ENCODE measurements around the gene ZSWIM5.
A peak's percentile ranks its signal among the peaks of the same experiment; 100 is the strongest.
"Not testable (repeated sequence)": the region's sequence is repeated elsewhere in the genome, so short reads cannot be mapped to it uniquely, and the experiment has no call there.

ZSWIM5 gene

GRCh38 chr1:45079533-45079932, 126.9 kb downstream of the ZSWIM5 start:
- no peak for DNase-seq

- not testable (repeated sequence) for DNase-seq
These were observed 129.4 kb downstream of the ZSWIM5 start for GRCh38 chr1:45076959-45077358.

GRCh38 chr1:45071567-45071966, 134.8 kb downstream of the ZSWIM5 start:
- DNase-seq, result no peak

GRCh38 chr1:45067806-45068205, 138.6 kb downstream of the ZSWIM5 start:
- DNase-seq, result no peak

- DNase-seq, result no peak
These were observed 141.3 kb downstream of the ZSWIM5 start for GRCh38 chr1:45065083-45065482.

GRCh38 chr1:45062463-45062862, 143.9 kb downstream of the ZSWIM5 start:
- DNase-seq, result not testable (repeated sequence)

GRCh38 chr1:45059829-45060228, 146.6 kb downstream of the ZSWIM5 start:
- no peak for DNase-seq

- DNase-seq, result no peak
These were observed 148.9 kb downstream of the ZSWIM5 start for GRCh38 chr1:45057542-45057941.

GRCh38 chr1:45051005-45051772, 155.2 kb downstream of the ZSWIM5 start:
- DNase-seq, result peak; percentile 7

- DNase-seq, result no peak
These were observed 159.4 kb downstream of the ZSWIM5 start for GRCh38 chr1:45047032-45047431.

GRCh38 chr1:45044916-45045315, 161.5 kb downstream of the ZSWIM5 start:
- no peak for DNase-seq

GRCh38 chr1:45043094-45043493, 163.3 kb downstream of the ZSWIM5 start:
- DNase-seq, result no peak

- no peak for DNase-seq
These were observed 166.1 kb downstream of the ZSWIM5 start for GRCh38 chr1:45040297-45040696.

- DNase-seq, result no peak
These were observed 167.6 kb downstream of the ZSWIM5 start for GRCh38 chr1:45038661-45039364.

- DNase-seq, result no peak
These were observed 168.2 kb downstream of the ZSWIM5 start for GRCh38 chr1:45038240-45038639.

- DNase-seq, result no peak
These were observed 168.9 kb downstream of the ZSWIM5 start for GRCh38 chr1:45037456-45037855.

- DNase-seq, result no peak
These were observed 170.6 kb downstream of the ZSWIM5 start for GRCh38 chr1:45035631-45036301.

- DNase-seq, result no peak
These were observed 173.0 kb downstream of the ZSWIM5 start for GRCh38 chr1:45033356-45033755.

- no peak for DNase-seq
These were observed 173.6 kb downstream of the ZSWIM5 start for GRCh38 chr1:45032837-45033236.

GRCh38 chr1:45026446-45026845, 180.0 kb downstream of the ZSWIM5 start:
- DNase-seq, result no peak

- DNase-seq, result no peak
These were observed 182.7 kb downstream of the ZSWIM5 start for GRCh38 chr1:45023663-45024062.

- DNase-seq, result peak; percentile 68
These were observed 187.7 kb downstream of the ZSWIM5 start for GRCh38 chr1:45018599-45019230.

GRCh38 chr1:45016767-45017166, 189.6 kb downstream of the ZSWIM5 start:
- no peak for DNase-seq

Data from CD4-positive, alpha-beta T cell treated with Interleukin-17A for 1 hour (primary cell).